Cardiac fibroblast (primary cell): Measurements from ENCODE around the gene SYDE2.
"Not testable (repeated sequence)": the region's sequence is repeated elsewhere in the genome, so short reads cannot be mapped to it uniquely, and the experiment has no call there.

Source experiments
- DNase-seq, 2 donors: peaks; one replicate each; pipeline versions ENCODE4 v3.0.0 to v3.0.0-alpha.2; 2010; ENCODE audit warnings: low read depth in 2 of 2
- H3K4me3 ChIP-seq, 2 donors: replicated peaks in 1 of 2; 1 replicate in 1 of 2; 2 replicates in 1 of 2; pipeline ENCODE4 v1.5.1; 2011; ENCODE audit warnings: low read depth in 2 of 2, low read length in 2 of 2, mild to moderate bottlenecking in 2 of 2, moderate library complexity in 1 of 2
- CTCF ChIP-seq: IDR thresholded peaks from one replicate; pipeline ENCODE4 v1.5.1; 2011; ENCODE audit warnings: low read depth, mild to moderate bottlenecking, low read length, inconsistent platforms

SYDE2 gene, protein sequence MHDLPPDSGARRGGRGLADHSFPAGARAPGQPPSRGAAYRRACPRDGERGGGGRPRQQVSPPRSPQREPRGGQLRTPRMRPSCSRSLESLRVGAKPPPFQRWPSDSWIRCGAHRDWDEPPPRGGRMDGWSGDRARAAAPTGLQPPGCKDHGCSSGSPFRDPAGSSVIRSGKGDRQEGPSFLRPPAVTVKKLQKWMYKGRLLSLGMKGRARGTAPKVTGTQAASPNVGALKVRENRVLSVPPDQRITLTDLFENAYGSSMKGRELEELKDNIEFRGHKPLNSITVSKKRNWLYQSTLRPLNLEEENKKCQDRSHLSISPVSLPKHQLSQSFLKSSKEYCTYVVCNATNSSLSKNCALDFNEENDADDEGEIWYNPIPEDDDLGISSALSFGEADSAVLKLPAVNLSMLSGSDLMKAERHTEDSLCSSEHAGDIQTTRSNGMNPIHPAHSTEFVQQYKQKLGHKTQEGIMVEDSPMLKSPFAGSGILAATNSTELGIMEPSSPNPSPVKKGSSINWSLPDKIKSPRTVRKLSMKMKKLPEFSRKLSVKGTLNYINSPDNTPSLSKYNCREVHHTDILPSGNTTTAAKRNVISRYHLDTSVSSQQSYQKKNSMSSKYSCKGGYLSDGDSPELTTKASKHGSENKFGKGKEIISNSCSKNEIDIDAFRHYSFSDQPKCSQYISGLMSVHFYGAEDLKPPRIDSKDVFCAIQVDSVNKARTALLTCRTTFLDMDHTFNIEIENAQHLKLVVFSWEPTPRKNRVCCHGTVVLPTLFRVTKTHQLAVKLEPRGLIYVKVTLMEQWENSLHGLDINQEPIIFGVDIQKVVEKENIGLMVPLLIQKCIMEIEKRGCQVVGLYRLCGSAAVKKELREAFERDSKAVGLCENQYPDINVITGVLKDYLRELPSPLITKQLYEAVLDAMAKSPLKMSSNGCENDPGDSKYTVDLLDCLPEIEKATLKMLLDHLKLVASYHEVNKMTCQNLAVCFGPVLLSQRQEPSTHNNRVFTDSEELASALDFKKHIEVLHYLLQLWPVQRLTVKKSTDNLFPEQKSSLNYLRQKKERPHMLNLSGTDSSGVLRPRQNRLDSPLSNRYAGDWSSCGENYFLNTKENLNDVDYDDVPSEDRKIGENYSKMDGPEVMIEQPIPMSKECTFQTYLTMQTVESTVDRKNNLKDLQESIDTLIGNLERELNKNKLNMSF

GRCh38 chr1:85200463-85201339, at the start of gene SYDE2:
Gene SYDE2, minus strand, starts transcription at chr1:85201016. Its CDS starts 20 bp downstream, at chr1:85200996.
- TF ChIP-seq CTCF, result no peak
- peak; percentile 51 to 75 for DNase-seq
- H3K4me3 ChIP-seq, result peak within 1 kb of the TSS; percentile 71 to 75

- DNase-seq, H3K4me3 ChIP-seq: not testable (repeated sequence)
Measured at GRCh38 chr1:85249042-85249441, 48.2 kb upstream of the SYDE2 start.

- DNase-seq, result no peak
- H3K4me3 ChIP-seq, result no peak overlapping the region
- no peak for TF ChIP-seq CTCF
Measured at GRCh38 chr1:85245891-85246290, 45.1 kb upstream of the SYDE2 start.

DNA sequence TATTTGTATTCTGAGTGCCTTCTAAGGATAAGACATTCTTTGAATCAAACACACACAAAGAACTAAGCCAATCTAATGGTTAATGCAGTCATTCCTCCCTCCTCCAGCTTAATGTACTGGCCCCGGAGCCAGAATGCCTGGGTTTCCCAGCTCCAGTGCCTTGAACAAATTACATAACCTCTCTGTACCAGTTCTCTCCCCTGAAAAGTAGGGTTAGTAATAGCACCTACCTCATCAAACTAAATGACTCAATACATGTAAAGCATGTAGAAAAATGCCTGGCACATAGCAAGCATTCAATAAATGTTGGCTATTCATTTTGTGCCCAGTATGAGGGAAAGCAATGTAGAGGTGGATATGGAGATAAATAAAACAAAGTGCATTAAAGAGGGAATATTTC, 44.6 kb upstream of the SYDE2 start:
- no peak overlapping the region for H3K4me3 ChIP-seq
- DNase-seq, result peak in 1 of 2 donors; percentile 37
- no peak for TF ChIP-seq CTCF

DNA sequence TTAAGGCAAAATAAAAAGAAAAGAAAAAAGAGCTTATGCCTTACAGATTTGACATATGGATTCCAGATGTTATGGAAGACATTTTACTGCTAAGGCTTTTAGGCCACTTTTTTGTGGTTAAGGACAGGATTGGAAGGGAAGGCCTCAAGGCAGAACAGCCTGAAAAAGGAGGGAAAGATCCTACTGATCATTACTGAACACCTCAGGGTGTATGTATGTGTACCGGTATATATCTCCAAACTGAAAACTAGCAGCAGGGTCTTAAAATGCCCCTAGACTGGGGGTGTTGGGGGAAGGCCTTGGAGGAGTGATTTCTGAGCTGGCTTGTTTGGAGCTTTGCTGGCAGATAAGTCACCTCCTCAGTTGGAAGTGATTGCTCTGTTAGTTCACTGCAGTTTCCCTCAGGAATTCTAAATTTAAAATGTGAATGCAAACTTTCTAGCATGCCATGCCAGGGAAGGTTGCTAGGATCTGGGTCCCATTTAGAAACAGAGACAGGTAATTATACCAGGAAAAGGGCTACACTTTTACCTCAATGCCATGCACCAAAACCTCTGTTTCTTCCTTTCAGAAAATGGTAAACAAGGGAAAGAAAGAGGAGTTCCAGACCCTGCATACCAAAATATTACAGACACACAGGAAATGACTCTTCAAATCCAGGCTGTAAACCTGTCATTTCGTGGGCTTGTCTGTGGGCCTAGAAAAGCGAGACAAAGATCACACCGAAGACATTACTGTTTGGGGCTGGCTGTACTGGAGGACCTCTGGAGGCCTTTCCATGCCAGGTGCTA, 43.6 kb upstream of the SYDE2 start:
- H3K4me3 ChIP-seq, result no peak overlapping the region
- DNase-seq, result peak; percentile 42 to 53
- TF ChIP-seq CTCF, result no peak

DNA sequence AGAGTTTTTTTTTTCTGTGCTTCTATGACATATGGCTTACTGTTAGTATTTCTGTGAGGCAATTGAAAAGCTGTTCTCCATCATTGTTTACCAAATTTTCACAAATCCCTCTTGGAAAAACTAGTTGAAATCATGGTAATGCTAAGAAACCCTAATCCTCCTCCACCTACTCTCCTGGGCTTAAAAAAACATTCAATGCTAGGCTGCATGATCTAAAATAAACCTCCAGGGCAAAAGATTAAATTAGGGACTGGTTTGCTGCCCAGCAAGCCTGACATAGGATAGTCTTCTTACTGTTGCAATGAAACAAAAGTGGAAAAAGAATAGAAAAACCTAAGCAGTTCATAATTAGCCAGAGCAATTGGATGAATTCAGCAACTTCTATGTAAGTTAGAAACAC, 42.6 kb upstream of the SYDE2 start:
- DNase-seq, result no peak
- TF ChIP-seq CTCF, result no peak
- no peak overlapping the region for H3K4me3 ChIP-seq
